SU-DHL-6 (cell line): ENCODE data around the gene EPHA8.

Source experiments
- CTCF ChIP-seq: fragments of 200-600 bp; sonication (generic); IDR thresholded peaks from one replicate; pipeline ENCODE4 v1.5.1; 2017; ENCODE audit warnings: antibody characterized with exemption, mild to moderate bottlenecking, low read length, moderate library complexity; ENCODE audit not compliant: insufficient read depth, poor library complexity, severe bottlenecking
- EZH2phosphoT487 ChIP-seq: fragments of 200-600 bp; sonication (generic), shearing (Covaris generic); conservative IDR thresholded peaks from 2 replicates; pipeline ENCODE4 v1.6.1; 2018; ENCODE audit warnings: mild to moderate bottlenecking, antibody characterized with exemption, low read length, moderate library complexity, mixed read lengths

GRCh38 chr1:22582661-22583635, 19.7 kb downstream of the EPHA8 start:
- TF ChIP-seq CTCF (no peak), EZH2phosphoT487 (no peak)
